Vagina (tissue), 2 donors: ENCODE measurements around the gene TCF4.

Source experiments
- CTCF ChIP-seq, 3 experiments: fragments of 450-650 bp in 2 of 3; fragments of 200-600 bp in 1 of 3; sonication (generic) in 1 of 3; IDR thresholded peaks; one replicate each; pipeline ENCODE4 v1.5.1; 2017 to 2019; ENCODE audit warnings: antibody characterized with exemption in 3 of 3, mild to moderate bottlenecking in 2 of 3, moderate library complexity in 2 of 3
- POLR2AphosphoS5 ChIP-seq, 2 donors: sonication (generic); formaldehyde crosslinking; IDR thresholded peaks; one replicate each; pipeline ENCODE4 v1.9.0; 2017; ENCODE audit warnings: antibody characterized with exemption in 2 of 2, mild to moderate bottlenecking in 2 of 2, low read depth in 1 of 2; ENCODE audit not compliant: insufficient read depth in 1 of 2

- no peak for TF ChIP-seq POLR2AphosphoS5 (IDR thresholded peaks at IDR 0.05; ENCODE audit: insufficient read depth in 1 of 2, low read depth in 1 of 2)
- no peak for TF ChIP-seq CTCF (IDR thresholded peaks at IDR 0.05)
These were observed 162.3 kb downstream of the TCF4 start for GRCh38 chr18:55425698-55426097.
